GM21360 (cell line): ENCODE data around the gene USP3.
A peak's percentile ranks its signal among the peaks of the same experiment; 100 is the strongest.

Experiments used
- ATAC-seq: cut with Tn5 transposase; IDR thresholded peaks from one replicate; pipeline ENCODE4 v1.9.1; 2021; ENCODE audit warnings: mild to moderate bottlenecking, moderate library complexity; ENCODE audit not compliant: unreplicated experiment

Gene USP3

GRCh38 chr15:63495780-63496488, 8.5 kb upstream of the USP3 start:
- no peak for ATAC-seq

GRCh38 chr15:63497642-63498467, 6.5 kb upstream of the USP3 start:
- no peak for ATAC-seq

- ATAC-seq = no peak
These were observed 5.2 kb upstream of the USP3 start for GRCh38 chr15:63499175-63499549.

DNA sequence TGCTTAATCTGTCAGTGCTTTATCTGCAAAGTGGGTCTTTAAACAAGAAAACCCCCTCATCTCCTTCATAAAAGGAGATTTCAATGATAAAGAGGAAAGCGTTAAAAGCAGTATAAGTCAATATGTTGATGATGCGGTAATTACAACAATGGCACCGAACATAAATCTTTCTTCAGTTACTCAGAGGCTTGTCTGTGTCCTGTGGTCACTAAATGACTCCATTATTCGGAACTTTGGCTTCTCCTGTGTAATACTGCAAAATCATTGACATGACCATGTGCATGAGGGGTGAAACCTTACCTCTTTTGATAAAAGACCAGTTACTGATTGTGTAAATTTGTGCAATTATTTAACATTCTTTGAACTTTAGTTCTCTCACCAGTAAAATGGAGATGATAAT, 4.8 kb upstream of the USP3 start:
- ATAC-seq = no peak

GRCh38 chr15:63500265-63501250, 3.8 kb upstream of the USP3 start:
- ATAC-seq = no peak

GRCh38 chr15:63501256-63502089, 2.9 kb upstream of the USP3 start:
- ATAC-seq = no peak

- no peak for ATAC-seq
These were observed 2.1 kb upstream of the USP3 start for GRCh38 chr15:63502137-63502766.

- ATAC-seq = peak; percentile 37
These were observed 1.3 kb upstream of the USP3 start for GRCh38 chr15:63502843-63503738.

DNA sequence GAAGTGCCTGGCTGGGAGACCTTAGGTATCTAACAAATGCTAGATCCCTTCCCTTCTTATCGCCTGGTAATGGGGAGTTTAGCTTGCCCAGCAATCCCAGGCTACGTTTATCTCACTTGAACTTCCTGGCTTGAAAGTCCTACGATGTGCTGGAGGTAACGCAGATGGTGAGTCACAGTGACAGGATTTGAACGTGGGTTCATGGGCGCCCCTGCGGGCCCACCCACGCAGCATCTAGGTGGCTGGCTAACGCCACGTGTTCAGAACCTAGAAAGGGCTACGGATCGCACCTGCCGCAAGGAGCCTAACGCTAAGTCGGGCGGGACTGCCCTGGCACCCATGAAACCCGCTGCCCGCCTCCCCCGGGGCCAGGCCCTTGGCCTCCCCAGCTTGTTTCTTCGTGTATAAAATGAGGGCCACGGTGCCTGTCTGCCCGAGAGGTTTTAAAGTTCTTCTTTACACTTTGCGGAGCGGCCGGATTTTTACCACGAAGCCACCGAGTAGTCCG, 600 bp upstream of the USP3 start:
- ATAC-seq = peak; percentile 28

- ATAC-seq = no peak
These were observed 817 bp downstream of the USP3 start for GRCh38 chr15:63504979-63505841.

DNA sequence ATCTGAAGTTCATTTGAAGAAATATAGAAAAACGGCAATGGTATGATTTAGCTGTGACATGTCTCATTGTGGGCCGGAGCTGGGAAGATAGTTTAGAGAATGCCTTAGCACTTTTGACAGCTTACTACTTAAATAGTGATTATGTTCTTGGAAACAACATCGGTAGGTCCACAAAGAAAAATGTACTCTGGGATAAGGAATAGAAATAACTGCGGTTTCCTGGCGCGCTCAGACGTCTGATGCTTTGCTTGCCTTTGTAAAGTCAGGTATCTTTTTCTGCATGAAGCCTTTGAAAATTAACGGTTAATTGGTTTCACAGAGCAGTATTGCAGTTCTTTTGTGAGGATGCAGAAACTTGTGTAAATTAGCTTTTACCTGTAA, 1.4 kb downstream of the USP3 start:
- no peak for ATAC-seq

DNA sequence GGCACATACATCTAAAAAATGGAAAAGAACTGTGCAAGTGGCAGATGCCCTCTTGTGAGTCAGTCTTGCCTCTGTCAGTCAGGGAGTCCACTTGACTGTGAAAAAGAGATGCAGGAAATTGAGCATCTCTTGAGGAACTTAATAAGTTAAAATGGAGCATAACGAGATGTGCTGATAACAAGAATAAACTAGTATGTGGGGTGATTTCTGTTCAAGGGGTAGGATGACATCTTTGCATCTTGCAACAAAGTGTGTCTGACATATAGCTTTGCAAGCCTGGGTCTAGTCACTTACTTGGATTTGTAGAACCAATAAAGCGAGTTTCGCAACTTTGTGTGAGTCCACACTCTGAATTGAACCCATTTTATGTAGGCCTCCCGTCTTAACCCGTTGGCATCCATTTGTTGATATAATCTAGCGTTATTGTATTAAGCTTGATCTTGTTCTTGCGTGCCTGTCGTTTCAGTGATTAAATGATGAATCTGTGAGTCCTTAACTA, 2.2 kb downstream of the USP3 start:
- ATAC-seq = no peak

DNA sequence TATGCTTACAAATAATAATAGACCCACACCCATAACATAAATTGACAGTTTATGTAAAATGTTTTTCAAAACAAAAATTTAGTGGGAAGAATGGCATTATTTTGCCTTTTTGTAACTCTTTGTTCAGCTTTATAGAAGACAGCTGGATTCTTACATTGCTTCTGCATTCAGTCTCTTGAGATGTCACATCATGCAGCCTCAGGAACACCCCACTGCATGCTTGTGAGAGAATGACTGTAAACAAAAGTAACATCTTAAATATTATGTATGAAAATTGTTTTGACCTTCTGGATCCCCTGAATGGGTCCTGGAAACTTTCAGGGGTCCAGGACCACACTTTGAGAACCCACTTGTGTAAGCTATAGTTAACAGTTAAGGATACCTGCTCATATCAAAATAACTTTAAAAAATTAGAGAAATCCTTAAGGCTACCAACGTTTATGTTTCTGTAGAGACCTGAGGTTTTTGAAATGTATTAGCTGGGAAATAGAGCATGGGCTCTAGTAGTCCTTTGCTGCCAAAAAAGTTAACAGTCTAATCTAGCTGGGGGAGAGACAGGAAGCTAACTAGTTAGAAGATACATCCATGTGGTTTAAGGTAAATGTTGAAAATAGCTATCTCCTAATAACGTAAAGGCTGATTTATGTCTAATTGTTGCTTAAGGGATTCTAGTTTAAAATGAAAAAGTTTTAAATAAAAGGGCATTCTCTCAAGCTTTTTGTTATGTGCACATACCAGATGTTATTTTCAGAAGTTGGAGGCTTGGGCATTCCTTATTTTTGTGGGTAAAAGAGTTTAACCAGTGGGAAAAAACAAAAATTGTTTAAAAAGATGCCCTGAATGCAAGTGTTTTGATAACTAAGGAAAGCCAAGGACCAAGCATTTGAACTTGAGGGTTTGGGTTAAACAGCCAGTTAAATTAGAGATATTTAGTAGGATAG, 3.8 kb downstream of the USP3 start:
- ATAC-seq = no peak

GRCh38 chr15:63509056-63509954, 4.9 kb downstream of the USP3 start:
- no peak for ATAC-seq
